ENCODE results near the gene NAPSA. TPM values are rescaled to one million over a fixed set of nuclear protein-coding genes. Genes with fewer than 3 reads are reported as not detected.
A peak's percentile ranks its signal among the peaks of the same experiment; 100 is the strongest.

The NAPSA gene
- total and polyA plus RNA-seq, 9 of the 15 experiments (the other 6 are each of a cell fraction or from before 2014, with no cell fraction given) = 0.25 to 1.9 (median 0.69) TPM

DNA sequence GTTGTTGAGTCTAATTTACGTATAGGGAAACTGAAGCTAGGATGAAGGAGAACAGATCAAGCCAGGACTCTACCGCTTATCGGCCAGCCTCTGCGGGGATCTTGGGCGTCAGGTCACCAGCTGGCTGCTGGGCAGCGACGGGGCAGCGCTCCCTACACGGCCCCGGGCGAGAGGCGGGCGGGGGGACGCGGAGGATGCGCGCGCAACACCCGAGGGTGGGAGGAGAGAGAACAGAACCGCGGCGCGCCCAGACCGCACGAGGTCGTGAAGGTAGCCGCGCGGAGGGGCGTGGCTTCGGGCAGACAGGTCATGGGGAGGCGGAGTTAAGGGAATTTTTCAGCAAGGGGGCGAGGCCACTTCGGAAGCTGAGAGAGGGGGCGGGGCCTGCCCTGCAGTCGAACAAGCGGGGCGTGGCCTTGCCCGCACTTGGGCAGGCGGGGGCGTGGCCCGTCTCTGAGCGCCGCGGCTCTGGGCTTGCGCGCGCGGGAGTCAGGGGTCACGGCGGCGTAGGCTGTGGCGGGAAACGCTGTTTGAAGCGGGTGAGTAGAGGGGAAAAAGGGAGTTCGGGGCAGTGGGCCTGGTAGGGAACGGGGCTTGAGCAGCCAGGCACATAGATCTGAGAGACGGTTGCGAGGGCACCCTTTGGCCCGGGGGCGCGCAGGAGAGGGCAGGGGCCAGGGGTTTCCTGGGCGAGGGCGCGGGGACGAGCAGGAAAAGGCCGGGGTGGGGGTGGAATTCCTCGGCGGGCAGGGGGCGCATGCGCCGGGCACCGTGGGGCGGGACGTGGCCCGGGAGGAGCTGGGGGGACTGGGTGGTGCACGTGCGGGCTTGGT is 18.6 kb upstream of the NAPSA start, which contains the start of gene POLD1 (continued):
- TF ChIP-seq, protein P1, sequence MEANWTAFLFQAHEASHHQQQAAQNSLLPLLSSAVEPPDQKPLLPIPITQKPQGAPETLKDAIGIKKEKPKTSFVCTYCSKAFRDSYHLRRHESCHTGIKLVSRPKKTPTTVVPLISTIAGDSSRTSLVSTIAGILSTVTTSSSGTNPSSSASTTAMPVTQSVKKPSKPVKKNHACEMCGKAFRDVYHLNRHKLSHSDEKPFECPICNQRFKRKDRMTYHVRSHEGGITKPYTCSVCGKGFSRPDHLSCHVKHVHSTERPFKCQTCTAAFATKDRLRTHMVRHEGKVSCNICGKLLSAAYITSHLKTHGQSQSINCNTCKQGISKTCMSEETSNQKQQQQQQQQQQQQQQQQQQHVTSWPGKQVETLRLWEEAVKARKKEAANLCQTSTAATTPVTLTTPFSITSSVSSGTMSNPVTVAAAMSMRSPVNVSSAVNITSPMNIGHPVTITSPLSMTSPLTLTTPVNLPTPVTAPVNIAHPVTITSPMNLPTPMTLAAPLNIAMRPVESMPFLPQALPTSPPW (CRISPR knock-in tag; IDR thresholded peaks at IDR 0.05) = peak; percentile 87
- TF ChIP-seq KLF1 (tag; IDR thresholded peaks at IDR 0.05) (no peak), ERF (CRISPR knock-in tag; IDR thresholded peaks at IDR 0.05) (peak; percentile 88), CTBP1 (IDR thresholded peaks at IDR 0.05; ENCODE audit: borderline replicate concordance) (peak; percentile 73; the same call in 1 of the 2 replicates), ZNF239 (CRISPR knock-in tag; IDR thresholded peaks at IDR 0.05) (0 out of 2 replicates have a peak, but pooled peaks have one; percentile 22), ZNF583 (CRISPR knock-in tag; IDR thresholded peaks at IDR 0.05) (peak; percentile 21; the same call in 1 of the 2 replicates), ARID2 (IDR thresholded peaks at IDR 0.05) (no peak), MAFF (IDR thresholded peaks at IDR 0.05; ENCODE audit: low read length) (no peak), ZNF24 (IDR thresholded peaks at IDR 0.05) (no peak), ESRRB (CRISPR knock-in tag; IDR thresholded peaks at IDR 0.05; ENCODE audit: borderline replicate concordance) (no peak), RREB1 (CRISPR knock-in tag; IDR thresholded peaks at IDR 0.05) (0 out of 2 replicates have a peak, but pooled peaks have one; percentile 53)
- TF ChIP-seq, protein P2, sequence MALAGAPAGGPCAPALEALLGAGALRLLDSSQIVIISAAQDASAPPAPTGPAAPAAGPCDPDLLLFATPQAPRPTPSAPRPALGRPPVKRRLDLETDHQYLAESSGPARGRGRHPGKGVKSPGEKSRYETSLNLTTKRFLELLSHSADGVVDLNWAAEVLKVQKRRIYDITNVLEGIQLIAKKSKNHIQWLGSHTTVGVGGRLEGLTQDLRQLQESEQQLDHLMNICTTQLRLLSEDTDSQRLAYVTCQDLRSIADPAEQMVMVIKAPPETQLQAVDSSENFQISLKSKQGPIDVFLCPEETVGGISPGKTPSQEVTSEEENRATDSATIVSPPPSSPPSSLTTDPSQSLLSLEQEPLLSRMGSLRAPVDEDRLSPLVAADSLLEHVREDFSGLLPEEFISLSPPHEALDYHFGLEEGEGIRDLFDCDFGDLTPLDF (CRISPR knock-in tag; IDR thresholded peaks at IDR 0.05) = peak; percentile 97
- TF ChIP-seq, protein P3, sequence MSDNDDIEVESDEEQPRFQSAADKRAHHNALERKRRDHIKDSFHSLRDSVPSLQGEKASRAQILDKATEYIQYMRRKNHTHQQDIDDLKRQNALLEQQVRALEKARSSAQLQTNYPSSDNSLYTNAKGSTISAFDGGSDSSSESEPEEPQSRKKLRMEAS (CRISPR knock-in tag; IDR thresholded peaks at IDR 0.05) = peak; percentile 93
- TF ChIP-seq, protein P4, sequence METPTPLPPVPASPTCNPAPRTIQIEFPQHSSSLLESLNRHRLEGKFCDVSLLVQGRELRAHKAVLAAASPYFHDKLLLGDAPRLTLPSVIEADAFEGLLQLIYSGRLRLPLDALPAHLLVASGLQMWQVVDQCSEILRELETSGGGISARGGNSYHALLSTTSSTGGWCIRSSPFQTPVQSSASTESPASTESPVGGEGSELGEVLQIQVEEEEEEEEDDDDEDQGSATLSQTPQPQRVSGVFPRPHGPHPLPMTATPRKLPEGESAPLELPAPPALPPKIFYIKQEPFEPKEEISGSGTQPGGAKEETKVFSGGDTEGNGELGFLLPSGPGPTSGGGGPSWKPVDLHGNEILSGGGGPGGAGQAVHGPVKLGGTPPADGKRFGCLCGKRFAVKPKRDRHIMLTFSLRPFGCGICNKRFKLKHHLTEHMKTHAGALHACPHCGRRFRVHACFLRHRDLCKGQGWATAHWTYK (CRISPR knock-in tag; IDR thresholded peaks at IDR 0.05) = peak; percentile 90
- TF ChIP-seq, protein P5, sequence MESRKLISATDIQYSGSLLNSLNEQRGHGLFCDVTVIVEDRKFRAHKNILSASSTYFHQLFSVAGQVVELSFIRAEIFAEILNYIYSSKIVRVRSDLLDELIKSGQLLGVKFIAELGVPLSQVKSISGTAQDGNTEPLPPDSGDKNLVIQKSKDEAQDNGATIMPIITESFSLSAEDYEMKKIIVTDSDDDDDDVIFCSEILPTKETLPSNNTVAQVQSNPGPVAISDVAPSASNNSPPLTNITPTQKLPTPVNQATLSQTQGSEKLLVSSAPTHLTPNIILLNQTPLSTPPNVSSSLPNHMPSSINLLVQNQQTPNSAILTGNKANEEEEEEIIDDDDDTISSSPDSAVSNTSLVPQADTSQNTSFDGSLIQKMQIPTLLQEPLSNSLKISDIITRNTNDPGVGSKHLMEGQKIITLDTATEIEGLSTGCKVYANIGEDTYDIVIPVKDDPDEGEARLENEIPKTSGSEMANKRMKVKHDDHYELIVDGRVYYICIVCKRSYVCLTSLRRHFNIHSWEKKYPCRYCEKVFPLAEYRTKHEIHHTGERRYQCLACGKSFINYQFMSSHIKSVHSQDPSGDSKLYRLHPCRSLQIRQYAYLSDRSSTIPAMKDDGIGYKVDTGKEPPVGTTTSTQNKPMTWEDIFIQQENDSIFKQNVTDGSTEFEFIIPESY (CRISPR knock-in tag; IDR thresholded peaks at IDR 0.05) = no peak

Measured in K562 (cell line).